H9 (cell line): Measurements from ENCODE around the gene KLHDC8A. TPM values are rescaled to one million over a fixed set of nuclear protein-coding genes. Genes with fewer than 3 reads are reported as not detected.

ENCODE experiments used
- DNase-seq: peaks from one replicate; pipeline ENCODE4 v3.0.0-alpha.2; 2017
- H2AFZ ChIP-seq: one replicate; pipeline ENCODE4 v1.6.1; 2013; ENCODE audit warnings: mild to moderate bottlenecking, low read length, control low read depth, moderate library complexity
- H2AK5ac ChIP-seq: 2 replicates; pipeline ENCODE4 v1.6.1; 2013; ENCODE audit warnings: low read length, control low read depth, mixed read lengths; ENCODE audit not compliant: insufficient read length
- H2BK120ac ChIP-seq: one replicate; pipeline ENCODE4 v1.6.1; 2013; ENCODE audit warnings: low read depth, mild to moderate bottlenecking, low read length, control low read depth, inconsistent platforms; ENCODE audit not compliant: poor library complexity, severe bottlenecking
- H2BK12ac ChIP-seq: 2 replicates; pipeline ENCODE4 v1.6.1; 2013; ENCODE audit warnings: low read length, control low read depth, mixed read lengths, low read depth; ENCODE audit not compliant: insufficient read length
- H2BK15ac ChIP-seq: 2 replicates; pipeline ENCODE4 v1.6.1; 2013; ENCODE audit warnings: low read depth, low read length, control low read depth
- H2BK20ac ChIP-seq: one replicate; pipeline ENCODE4 v1.6.1; 2013; ENCODE audit warnings: low read depth, mild to moderate bottlenecking, low read length, control low read depth, inconsistent platforms; ENCODE audit not compliant: poor library complexity, severe bottlenecking
- H2BK5ac ChIP-seq: 2 replicates; pipeline ENCODE4 v1.6.1; 2013; ENCODE audit warnings: low read length, control low read depth, mixed read lengths; ENCODE audit not compliant: insufficient read length
- H3K14ac ChIP-seq: 2 replicates; pipeline ENCODE4 v1.6.1; 2013; ENCODE audit warnings: low read length, control low read depth; ENCODE audit not compliant: insufficient read depth
- H3K18ac ChIP-seq: 2 replicates; pipeline ENCODE4 v1.6.1; 2013; ENCODE audit warnings: low read depth, mild to moderate bottlenecking, mixed read lengths, low read length, control low read depth; ENCODE audit not compliant: insufficient read length
- H3K23ac ChIP-seq: 2 replicates; pipeline ENCODE4 v1.6.1; 2013; ENCODE audit warnings: low read length, control low read depth, mixed read lengths, low read depth; ENCODE audit not compliant: insufficient read length
- H3K23me2 ChIP-seq: 2 replicates; pipeline ENCODE4 v1.6.1; 2013; ENCODE audit warnings: low read depth, mild to moderate bottlenecking, mixed read lengths, low read length, control low read depth; ENCODE audit not compliant: insufficient read length, poor library complexity, severe bottlenecking
- H3K27ac ChIP-seq: 2 replicates; pipeline ENCODE4 v1.5.1; 2013; ENCODE audit warnings: low read length, control low read depth, mixed read lengths, low read depth; ENCODE audit not compliant: insufficient read length
- H3K27me3 ChIP-seq: 2 replicates; pipeline ENCODE4 v1.6.1; 2013; ENCODE audit warnings: low read length, control low read depth, inconsistent platforms; ENCODE audit not compliant: insufficient read depth
- H3K4ac ChIP-seq: 2 replicates; pipeline ENCODE4 v1.6.1; 2013; ENCODE audit warnings: low read depth, mild to moderate bottlenecking, control low read depth, inconsistent platforms, low read length, moderate library complexity
- H3K4me1 ChIP-seq: 2 replicates; pipeline ENCODE4 v1.6.1; 2013; ENCODE audit warnings: low read length, control low read depth, inconsistent platforms; ENCODE audit not compliant: insufficient read depth
- H3K4me2 ChIP-seq: 2 replicates; pipeline ENCODE4 v1.6.1; 2013; ENCODE audit warnings: low read length, control low read depth, mixed read lengths; ENCODE audit not compliant: insufficient read length, insufficient read depth
- H3K56ac ChIP-seq: 2 replicates; pipeline ENCODE4 v1.6.1; 2013; ENCODE audit warnings: low read depth, mild to moderate bottlenecking, mixed read lengths, low read length, control low read depth; ENCODE audit not compliant: insufficient read length
- H3K79me1 ChIP-seq: 2 replicates; pipeline ENCODE4 v1.6.1; 2013; ENCODE audit warnings: low read depth, mild to moderate bottlenecking, moderate library complexity, low read length, control low read depth, inconsistent platforms; ENCODE audit not compliant: insufficient read depth, poor library complexity, severe bottlenecking
- H3K79me2 ChIP-seq: 2 replicates; pipeline ENCODE4 v1.6.1; 2013; ENCODE audit warnings: low read length, control low read depth, inconsistent platforms; ENCODE audit not compliant: insufficient read depth
- H3K9ac ChIP-seq: 2 replicates; pipeline ENCODE4 v1.6.1; 2013; ENCODE audit warnings: low read length, control low read depth, mixed read lengths; ENCODE audit not compliant: insufficient read length; ENCODE audit errors: extremely low read depth
- H3K9me3 ChIP-seq: one replicate; pipeline ENCODE4 v1.6.1; 2013; ENCODE audit warnings: low read depth, low read length, inconsistent platforms; ENCODE audit not compliant: control insufficient read depth
- H3T11ph ChIP-seq: one replicate; pipeline ENCODE4 v1.6.1; 2013; ENCODE audit warnings: mild to moderate bottlenecking, low read length, control low read depth, inconsistent platforms
- H4K20me1 ChIP-seq: one replicate; pipeline ENCODE4 v1.6.1; 2013; ENCODE audit not compliant: control insufficient read depth, insufficient read length, insufficient read depth
- H4K5ac ChIP-seq: 2 replicates; pipeline ENCODE4 v1.6.1; 2013; ENCODE audit warnings: low read depth, mild to moderate bottlenecking, mixed read lengths, low read length, control low read depth; ENCODE audit not compliant: insufficient read length
- H4K8ac ChIP-seq: replicated peaks from 2 replicates; pipeline ENCODE4 v1.6.1; 2013; ENCODE audit warnings: low read length, control low read depth, mixed read lengths, low read depth; ENCODE audit not compliant: insufficient read length
- H4K91ac ChIP-seq: 2 replicates; pipeline ENCODE4 v1.6.1; 2013; ENCODE audit warnings: low read depth, mild to moderate bottlenecking, moderate library complexity, mixed read lengths, low read length, control low read depth; ENCODE audit not compliant: insufficient read length
- H3K27ac Mint-ChIP-seq, 3 experiments: 2 replicates in 2 of 3; 3 replicates in 1 of 3; pipeline ENCODE4 v1.8.0; 2020 to 2021; ENCODE audit warnings: mixed read lengths in 3 of 3, mild to moderate bottlenecking in 1 of 3, moderate library complexity in 1 of 3
- H3K27me3 Mint-ChIP-seq: 2 replicates; pipeline ENCODE4 v1.8.0; 2021; ENCODE audit warnings: low read depth, mild to moderate bottlenecking, moderate library complexity, mixed read lengths
- H3K36me3 Mint-ChIP-seq, 3 experiments: 2 replicates in 2 of 3; 3 replicates in 1 of 3; pipeline ENCODE4 v1.8.0; 2020 to 2021; ENCODE audit warnings: low read depth in 3 of 3, mixed read lengths in 3 of 3; ENCODE audit not compliant: insufficient read depth in 1 of 3
- H3K4me1 Mint-ChIP-seq, 2 experiments: 2 replicates each; pipeline ENCODE4 v1.8.0; 2020; ENCODE audit warnings: mixed read lengths in 2 of 2
- H3K4me3 Mint-ChIP-seq, 2 experiments: 2 replicates in 1 of 2; 3 replicates in 1 of 2; pipeline ENCODE4 v1.8.0; 2020 to 2021; ENCODE audit warnings: mild to moderate bottlenecking in 2 of 2, mixed read lengths in 2 of 2, moderate library complexity in 1 of 2
- H3K9me3 Mint-ChIP-seq, 2 experiments: 2 replicates in 1 of 2; 3 replicates in 1 of 2; pipeline ENCODE4 v1.8.0; 2020; ENCODE audit warnings: mild to moderate bottlenecking in 2 of 2, mixed read lengths in 2 of 2, moderate library complexity in 1 of 2
- WGBS: extraction: QIAGEN DNeasy Blood & Tissue Kit; methylation state at CpG from one replicate; pipeline ENCODE4 v1.1.7; 2013; ENCODE audit warnings: missing lambda C conversion rate, low lambda C conversion rate, mixed read lengths; ENCODE audit not compliant: insufficient read length; ENCODE audit errors: extremely low coverage; 5-methylcytosine and 5-hydroxymethylcytosine counted together
- total RNA-seq: library from RNA; stranded (reverse); gene quantifications from 2 replicates; pipeline ENCODE4 v1.2.1, GENCODE V29; 2021
- TF ChIP-seq, protein P1 (sequence below): fragments of 200-600 bp; sonication (generic); conservative IDR thresholded peaks from 3 replicates; pipeline ENCODE4 v1.8.0; 2021; ENCODE audit warnings: antibody characterized with exemption, mild to moderate bottlenecking

The KLHDC8A gene
- total RNA-seq, 1 experiment from 2014 or later = 0.96 TPM

GRCh38 chr1:205304695-205305070, 52.0 kb downstream of the KLHDC8A start:
- no peak overlapping the region for H3K27ac ChIP-seq
- no peaks in the 10 kb centered on the region for H3K9me3 ChIP-seq
- H2BK120ac ChIP-seq = no peak overlapping the region
- H2AK5ac ChIP-seq = no peak overlapping the region
- WGBS = no CpG with 5 or more reads among the region's 1 CpG
- TF ChIP-seq, protein P1, sequence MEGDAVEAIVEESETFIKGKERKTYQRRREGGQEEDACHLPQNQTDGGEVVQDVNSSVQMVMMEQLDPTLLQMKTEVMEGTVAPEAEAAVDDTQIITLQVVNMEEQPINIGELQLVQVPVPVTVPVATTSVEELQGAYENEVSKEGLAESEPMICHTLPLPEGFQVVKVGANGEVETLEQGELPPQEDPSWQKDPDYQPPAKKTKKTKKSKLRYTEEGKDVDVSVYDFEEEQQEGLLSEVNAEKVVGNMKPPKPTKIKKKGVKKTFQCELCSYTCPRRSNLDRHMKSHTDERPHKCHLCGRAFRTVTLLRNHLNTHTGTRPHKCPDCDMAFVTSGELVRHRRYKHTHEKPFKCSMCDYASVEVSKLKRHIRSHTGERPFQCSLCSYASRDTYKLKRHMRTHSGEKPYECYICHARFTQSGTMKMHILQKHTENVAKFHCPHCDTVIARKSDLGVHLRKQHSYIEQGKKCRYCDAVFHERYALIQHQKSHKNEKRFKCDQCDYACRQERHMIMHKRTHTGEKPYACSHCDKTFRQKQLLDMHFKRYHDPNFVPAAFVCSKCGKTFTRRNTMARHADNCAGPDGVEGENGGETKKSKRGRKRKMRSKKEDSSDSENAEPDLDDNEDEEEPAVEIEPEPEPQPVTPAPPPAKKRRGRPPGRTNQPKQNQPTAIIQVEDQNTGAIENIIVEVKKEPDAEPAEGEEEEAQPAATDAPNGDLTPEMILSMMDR = no peak
- H3K4me1 ChIP-seq = peaks cover 5% of the 10 kb centered on the region; the same call in 1 of the 2 replicates
- no peaks in the 10 kb centered on the region for H3K79me2 ChIP-seq
- no peak overlapping the region for H2BK15ac ChIP-seq
- H3K36me3 Mint-ChIP-seq = peaks cover 45 to 74% (median 73%) of the 10 kb centered on the region in 3 experiments
- peak overlapping the region in 2 of 3 experiments; percentile 81 to 92; a peak in 4 of 7 replicates for H3K27ac Mint-ChIP-seq
- no peak overlapping the region for H3K18ac ChIP-seq
- H4K5ac ChIP-seq = no peak overlapping the region
- H3K4me3 Mint-ChIP-seq = no peak overlapping the region
- H2BK5ac ChIP-seq = no peak overlapping the region
- no peak overlapping the region for H3T11ph ChIP-seq
- H2BK12ac ChIP-seq = no peak overlapping the region
- H3K4me2 ChIP-seq = no peak overlapping the region
- H3K79me1 ChIP-seq = no peaks in the 10 kb centered on the region
- DNase-seq = no peak
- H3K14ac ChIP-seq = no peak overlapping the region
- no peak overlapping the region for H2AFZ ChIP-seq
- peaks cover 5% of the 10 kb centered on the region for H3K23me2 ChIP-seq
- H3K4me1 Mint-ChIP-seq = peaks cover 33 to 41% of the 10 kb centered on the region in 2 experiments
- H4K91ac ChIP-seq = no peak overlapping the region
- H3K9me3 Mint-ChIP-seq = no peaks in the 10 kb centered on the region; a peak in 1 of 5 replicates
- no peak overlapping the region for H4K8ac ChIP-seq
- H3K27me3 ChIP-seq = no peaks in the 10 kb centered on the region
- no peak overlapping the region for H3K4ac ChIP-seq
- no peak overlapping the region for H3K23ac ChIP-seq
- H3K27me3 Mint-ChIP-seq = no peaks in the 10 kb centered on the region
- H4K20me1 ChIP-seq = no peaks in the 10 kb centered on the region
- no peak overlapping the region for H3K56ac ChIP-seq
- H3K9ac ChIP-seq = no peak overlapping the region
- H2BK20ac ChIP-seq = no peak overlapping the region
